SK-N-SH treated with all-trans-retinoic acid at 6 μM for 48 hours (cell line): ENCODE measurements around the gene MIGA2.

Source experiments
- ATAC-seq: fragments of 200-7000 bp; cut with Tn5 transposase; 3 replicates; pipeline ENCODE4 v1.9.1; 2020; ENCODE audit warnings: mild to moderate bottlenecking, moderate library complexity
- ARNTL ChIP-seq: fragments of 450-650 bp; formaldehyde crosslinking; IDR thresholded peaks from 2 replicates; pipeline ENCODE4 v1.5.0; 2020; ENCODE audit warnings: low read depth, mild to moderate bottlenecking, moderate library complexity, borderline replicate concordance
- BACH2 ChIP-seq: fragments of 250-450 bp; sonication (Bioruptor Pico); IDR thresholded peaks from 2 replicates; pipeline ENCODE4 v1.9.0; 2021; ENCODE audit warnings: mild to moderate bottlenecking, borderline replicate concordance
- CSDC2 ChIP-seq: fragments of 250-450 bp; sonication (Bioruptor Pico); IDR thresholded peaks from 2 replicates; pipeline ENCODE4 v1.5.0; 2020; ENCODE audit warnings: mild to moderate bottlenecking, moderate library complexity
- ESRRG ChIP-seq: fragments of 250-450 bp; sonication (Bioruptor Pico); IDR thresholded peaks from 2 replicates; pipeline ENCODE4 v1.6.1; 2021; ENCODE audit warnings: mild to moderate bottlenecking
- GLIS3 ChIP-seq: fragments of 250-450 bp; sonication (Bioruptor Pico); IDR thresholded peaks from 2 replicates; pipeline ENCODE4 v1.5.0; 2020; ENCODE audit warnings: mild to moderate bottlenecking, moderate library complexity
- ISL1 ChIP-seq: fragments of 250-450 bp; sonication (Bioruptor Pico); IDR thresholded peaks from 2 replicates; pipeline ENCODE4 v2.1.2; 2022; ENCODE audit warnings: mild to moderate bottlenecking, moderate library complexity
- OSR1 ChIP-seq: fragments of 250-450 bp; sonication (Bioruptor Pico); IDR thresholded peaks from 2 replicates; pipeline ENCODE4 v1.8.0; 2022; ENCODE audit warnings: moderate library complexity, mild to moderate bottlenecking, inconsistent platforms
- PPARA ChIP-seq: fragments of 250-450 bp; sonication (Bioruptor Pico); IDR thresholded peaks from 2 replicates; pipeline ENCODE4 v1.5.0; 2020; ENCODE audit warnings: mild to moderate bottlenecking, borderline replicate concordance
- RARB ChIP-seq: fragments of 250-450 bp; sonication (Bioruptor Pico); IDR thresholded peaks from 2 replicates; pipeline ENCODE4 v1.8.0; 2021; ENCODE audit warnings: mild to moderate bottlenecking, moderate library complexity
- SNAI2 ChIP-seq: fragments of 250-450 bp; sonication (Bioruptor Pico); IDR thresholded peaks from 2 replicates; pipeline ENCODE4 v1.5.0; 2020; ENCODE audit warnings: mild to moderate bottlenecking, moderate library complexity
- TCF4 ChIP-seq: fragments of 250-450 bp; sonication (Bioruptor Pico); IDR thresholded peaks from 2 replicates; pipeline ENCODE4 v1.8.0; 2021; ENCODE audit warnings: mild to moderate bottlenecking, moderate library complexity, borderline replicate concordance
- TOX ChIP-seq: fragments of 250-450 bp; sonication (Bioruptor Pico); IDR thresholded peaks from 2 replicates; pipeline ENCODE4 v1.8.0; 2021; ENCODE audit warnings: mild to moderate bottlenecking, moderate library complexity, borderline replicate concordance
- ZC3H10 ChIP-seq: fragments of 250-450 bp; sonication (Bioruptor Pico); IDR thresholded peaks from 2 replicates; pipeline ENCODE4 v1.5.1; 2021; ENCODE audit warnings: mild to moderate bottlenecking, moderate library complexity
- ZFP3 ChIP-seq: fragments of 250-450 bp; sonication (Bioruptor Pico); IDR thresholded peaks from 2 replicates; pipeline ENCODE4 v1.5.0; 2020; ENCODE audit warnings: mild to moderate bottlenecking, moderate library complexity
- ZFP30 ChIP-seq: fragments of 450-650 bp; formaldehyde crosslinking; IDR thresholded peaks from 2 replicates; pipeline ENCODE4 v1.5.0; 2022; ENCODE audit warnings: mild to moderate bottlenecking, moderate library complexity
- ZNF565 ChIP-seq: fragments of 450-650 bp; formaldehyde crosslinking; conservative IDR thresholded peaks from 2 replicates; pipeline ENCODE4 v1.5.0; 2020; ENCODE audit warnings: low read depth, mild to moderate bottlenecking, moderate library complexity
- ZNF70 ChIP-seq: fragments of 450-650 bp; formaldehyde crosslinking; IDR thresholded peaks from 2 replicates; pipeline ENCODE4 v1.5.0; 2020; ENCODE audit warnings: mild to moderate bottlenecking, moderate library complexity
- ZNF8 ChIP-seq: fragments of 450-650 bp; formaldehyde crosslinking; IDR thresholded peaks from 2 replicates; pipeline ENCODE4 v1.5.0; 2020; ENCODE audit warnings: mild to moderate bottlenecking, moderate library complexity
- TF ChIP-seq, protein P1 (sequence below): fragments of 250-450 bp; sonication (Bioruptor Pico); IDR thresholded peaks from 2 replicates; pipeline ENCODE4 v1.8.0; 2020; ENCODE audit warnings: mild to moderate bottlenecking, moderate library complexity, borderline replicate concordance
- TF ChIP-seq, protein P2 (sequence below): fragments of 250-450 bp; sonication (Bioruptor Pico); IDR thresholded peaks from 2 replicates; pipeline ENCODE4 v1.5.1; 2021; ENCODE audit warnings: mild to moderate bottlenecking, moderate library complexity
- TF ChIP-seq, protein P3 (sequence below): fragments of 250-450 bp; sonication (Bioruptor Pico); IDR thresholded peaks from 2 replicates; pipeline ENCODE4 v1.5.1; 2020; ENCODE audit warnings: low read depth, mild to moderate bottlenecking, moderate library complexity
- TF ChIP-seq, protein P4 (sequence below): fragments of 250-450 bp; sonication (Bioruptor Pico); IDR thresholded peaks from 2 replicates; pipeline ENCODE4 v1.5.0; 2020; ENCODE audit warnings: mild to moderate bottlenecking, moderate library complexity
- TF ChIP-seq, protein P5 (sequence below): fragments of 250-450 bp; sonication (Bioruptor Pico); IDR thresholded peaks from 2 replicates; pipeline ENCODE4 v1.8.0; 2021; ENCODE audit warnings: low read depth, mild to moderate bottlenecking, moderate library complexity, borderline replicate concordance

MIGA2 gene

DNA sequence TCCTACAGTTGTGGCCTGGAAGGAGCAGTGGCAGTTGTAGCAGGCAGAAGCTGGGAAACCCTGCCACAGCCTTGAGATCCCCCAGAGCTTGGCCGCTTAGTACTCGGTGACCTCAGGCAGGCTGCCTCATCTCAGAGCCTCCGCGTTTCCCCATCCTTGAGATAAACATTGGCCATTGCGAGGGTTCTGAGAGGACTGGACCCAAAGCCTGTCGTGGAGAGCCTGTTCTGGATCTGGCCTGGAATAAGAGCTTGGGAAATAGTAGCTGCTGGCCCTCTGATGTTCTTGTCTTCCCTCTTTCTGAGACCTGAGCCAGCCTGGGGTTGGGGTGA lies 1.3 kb downstream of the MIGA2 start:
- no peak for ATAC-seq
- TF ChIP-seq PPARA (CRISPR knock-in tag) (no peak), RARB (CRISPR knock-in tag) (no peak), ZFP3 (CRISPR knock-in tag) (no peak), ZNF565 (CRISPR knock-in tag) (no peak), ZFP30 (CRISPR knock-in tag) (no peak), ESRRG (CRISPR knock-in tag) (no peak), ISL1 (CRISPR knock-in tag) (no peak), OSR1 (no peak)
- TF ChIP-seq, protein P1, sequence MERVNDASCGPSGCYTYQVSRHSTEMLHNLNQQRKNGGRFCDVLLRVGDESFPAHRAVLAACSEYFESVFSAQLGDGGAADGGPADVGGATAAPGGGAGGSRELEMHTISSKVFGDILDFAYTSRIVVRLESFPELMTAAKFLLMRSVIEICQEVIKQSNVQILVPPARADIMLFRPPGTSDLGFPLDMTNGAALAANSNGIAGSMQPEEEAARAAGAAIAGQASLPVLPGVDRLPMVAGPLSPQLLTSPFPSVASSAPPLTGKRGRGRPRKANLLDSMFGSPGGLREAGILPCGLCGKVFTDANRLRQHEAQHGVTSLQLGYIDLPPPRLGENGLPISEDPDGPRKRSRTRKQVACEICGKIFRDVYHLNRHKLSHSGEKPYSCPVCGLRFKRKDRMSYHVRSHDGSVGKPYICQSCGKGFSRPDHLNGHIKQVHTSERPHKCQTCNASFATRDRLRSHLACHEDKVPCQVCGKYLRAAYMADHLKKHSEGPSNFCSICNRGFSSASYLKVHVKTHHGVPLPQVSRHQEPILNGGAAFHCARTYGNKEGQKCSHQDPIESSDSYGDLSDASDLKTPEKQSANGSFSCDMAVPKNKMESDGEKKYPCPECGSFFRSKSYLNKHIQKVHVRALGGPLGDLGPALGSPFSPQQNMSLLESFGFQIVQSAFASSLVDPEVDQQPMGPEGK (CRISPR knock-in tag) = no peak
- TF ChIP-seq, protein P2, sequence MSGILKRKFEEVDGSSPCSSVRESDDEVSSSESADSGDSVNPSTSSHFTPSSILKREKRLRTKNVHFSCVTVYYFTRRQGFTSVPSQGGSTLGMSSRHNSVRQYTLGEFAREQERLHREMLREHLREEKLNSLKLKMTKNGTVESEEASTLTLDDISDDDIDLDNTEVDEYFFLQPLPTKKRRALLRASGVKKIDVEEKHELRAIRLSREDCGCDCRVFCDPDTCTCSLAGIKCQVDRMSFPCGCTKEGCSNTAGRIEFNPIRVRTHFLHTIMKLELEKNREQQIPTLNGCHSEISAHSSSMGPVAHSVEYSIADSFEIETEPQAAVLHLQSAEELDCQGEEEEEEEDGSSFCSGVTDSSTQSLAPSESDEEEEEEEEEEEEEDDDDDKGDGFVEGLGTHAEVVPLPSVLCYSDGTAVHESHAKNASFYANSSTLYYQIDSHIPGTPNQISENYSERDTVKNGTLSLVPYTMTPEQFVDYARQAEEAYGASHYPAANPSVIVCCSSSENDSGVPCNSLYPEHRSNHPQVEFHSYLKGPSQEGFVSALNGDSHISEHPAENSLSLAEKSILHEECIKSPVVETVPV (CRISPR knock-in tag) = no peak
- TF ChIP-seq, protein P3, sequence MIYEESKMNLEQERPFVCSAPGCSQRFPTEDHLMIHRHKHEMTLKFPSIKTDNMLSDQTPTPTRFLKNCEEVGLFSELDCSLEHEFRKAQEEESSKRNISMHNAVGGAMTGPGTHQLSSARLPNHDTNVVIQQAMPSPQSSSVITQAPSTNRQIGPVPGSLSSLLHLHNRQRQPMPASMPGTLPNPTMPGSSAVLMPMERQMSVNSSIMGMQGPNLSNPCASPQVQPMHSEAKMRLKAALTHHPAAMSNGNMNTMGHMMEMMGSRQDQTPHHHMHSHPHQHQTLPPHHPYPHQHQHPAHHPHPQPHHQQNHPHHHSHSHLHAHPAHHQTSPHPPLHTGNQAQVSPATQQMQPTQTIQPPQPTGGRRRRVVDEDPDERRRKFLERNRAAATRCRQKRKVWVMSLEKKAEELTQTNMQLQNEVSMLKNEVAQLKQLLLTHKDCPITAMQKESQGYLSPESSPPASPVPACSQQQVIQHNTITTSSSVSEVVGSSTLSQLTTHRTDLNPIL (CRISPR knock-in tag) = no peak
- TF ChIP-seq, protein P4, sequence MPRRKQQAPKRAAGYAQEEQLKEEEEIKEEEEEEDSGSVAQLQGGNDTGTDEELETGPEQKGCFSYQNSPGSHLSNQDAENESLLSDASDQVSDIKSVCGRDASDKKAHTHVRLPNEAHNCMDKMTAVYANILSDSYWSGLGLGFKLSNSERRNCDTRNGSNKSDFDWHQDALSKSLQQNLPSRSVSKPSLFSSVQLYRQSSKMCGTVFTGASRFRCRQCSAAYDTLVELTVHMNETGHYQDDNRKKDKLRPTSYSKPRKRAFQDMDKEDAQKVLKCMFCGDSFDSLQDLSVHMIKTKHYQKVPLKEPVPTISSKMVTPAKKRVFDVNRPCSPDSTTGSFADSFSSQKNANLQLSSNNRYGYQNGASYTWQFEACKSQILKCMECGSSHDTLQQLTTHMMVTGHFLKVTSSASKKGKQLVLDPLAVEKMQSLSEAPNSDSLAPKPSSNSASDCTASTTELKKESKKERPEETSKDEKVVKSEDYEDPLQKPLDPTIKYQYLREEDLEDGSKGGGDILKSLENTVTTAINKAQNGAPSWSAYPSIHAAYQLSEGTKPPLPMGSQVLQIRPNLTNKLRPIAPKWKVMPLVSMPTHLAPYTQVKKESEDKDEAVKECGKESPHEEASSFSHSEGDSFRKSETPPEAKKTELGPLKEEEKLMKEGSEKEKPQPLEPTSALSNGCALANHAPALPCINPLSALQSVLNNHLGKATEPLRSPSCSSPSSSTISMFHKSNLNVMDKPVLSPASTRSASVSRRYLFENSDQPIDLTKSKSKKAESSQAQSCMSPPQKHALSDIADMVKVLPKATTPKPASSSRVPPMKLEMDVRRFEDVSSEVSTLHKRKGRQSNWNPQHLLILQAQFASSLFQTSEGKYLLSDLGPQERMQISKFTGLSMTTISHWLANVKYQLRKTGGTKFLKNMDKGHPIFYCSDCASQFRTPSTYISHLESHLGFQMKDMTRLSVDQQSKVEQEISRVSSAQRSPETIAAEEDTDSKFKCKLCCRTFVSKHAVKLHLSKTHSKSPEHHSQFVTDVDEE (CRISPR knock-in tag) = no peak
- TF ChIP-seq, protein P5, sequence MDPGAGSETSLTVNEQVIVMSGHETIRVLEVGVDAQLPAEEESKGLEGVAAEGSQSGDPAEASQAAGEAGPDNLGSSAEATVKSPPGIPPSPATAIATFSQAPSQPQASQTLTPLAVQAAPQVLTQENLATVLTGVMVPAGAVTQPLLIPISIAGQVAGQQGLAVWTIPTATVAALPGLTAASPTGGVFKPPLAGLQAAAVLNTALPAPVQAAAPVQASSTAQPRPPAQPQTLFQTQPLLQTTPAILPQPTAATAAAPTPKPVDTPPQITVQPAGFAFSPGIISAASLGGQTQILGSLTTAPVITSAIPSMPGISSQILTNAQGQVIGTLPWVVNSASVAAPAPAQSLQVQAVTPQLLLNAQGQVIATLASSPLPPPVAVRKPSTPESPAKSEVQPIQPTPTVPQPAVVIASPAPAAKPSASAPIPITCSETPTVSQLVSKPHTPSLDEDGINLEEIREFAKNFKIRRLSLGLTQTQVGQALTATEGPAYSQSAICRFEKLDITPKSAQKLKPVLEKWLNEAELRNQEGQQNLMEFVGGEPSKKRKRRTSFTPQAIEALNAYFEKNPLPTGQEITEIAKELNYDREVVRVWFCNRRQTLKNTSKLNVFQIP (CRISPR knock-in tag) = no peak

DNA sequence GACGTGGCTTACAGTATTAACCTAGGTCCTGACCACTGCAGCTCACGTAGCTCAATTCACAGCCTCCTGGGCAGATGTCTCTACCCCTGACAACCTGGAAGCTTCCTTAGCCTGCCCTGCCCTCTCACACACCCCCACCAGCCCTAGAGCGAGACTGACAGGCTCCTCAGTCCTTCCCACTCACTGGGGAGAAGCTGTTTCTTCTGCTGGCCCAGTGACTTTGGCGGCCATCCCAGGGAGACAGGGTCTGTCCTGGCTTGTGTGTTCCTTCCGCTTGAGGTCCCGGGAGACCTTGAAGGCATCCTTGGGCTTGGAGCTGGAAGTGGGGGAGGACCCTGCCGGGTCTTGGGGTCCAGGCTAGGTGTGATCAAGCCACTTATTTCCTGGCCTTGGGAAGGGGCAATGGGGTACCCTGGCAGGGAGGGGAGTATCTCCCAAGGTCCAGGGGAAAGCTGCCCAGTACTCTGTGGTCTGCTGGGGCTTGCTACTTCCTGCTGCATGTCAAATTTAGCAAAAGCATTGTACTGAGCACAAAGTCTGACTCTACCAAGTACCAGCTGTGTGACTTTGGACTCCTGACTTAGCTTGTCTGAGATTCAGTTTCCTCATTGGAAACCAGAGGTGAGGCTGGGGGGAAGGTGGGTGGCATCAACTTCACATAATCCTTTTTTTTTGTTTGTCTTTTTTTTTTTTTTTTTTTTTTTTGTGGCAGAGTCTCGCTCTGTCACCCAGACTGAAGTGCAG lies 1.9 kb downstream of the MIGA2 start:
- no peak for ATAC-seq
- TF ChIP-seq ZNF565 (CRISPR knock-in tag) = no peak
- TF ChIP-seq, protein P1 (CRISPR knock-in tag) = no peak
- TF ChIP-seq TCF4 = no peak
- no peak for TF ChIP-seq ISL1 (CRISPR knock-in tag)
- TF ChIP-seq CSDC2 (CRISPR knock-in tag) = no peak
- no peak for TF ChIP-seq ZNF70 (CRISPR knock-in tag)
- no peak for TF ChIP-seq OSR1
- no peak for TF ChIP-seq TOX (CRISPR knock-in tag)
- no peak for TF ChIP-seq GLIS3 (CRISPR knock-in tag)
- TF ChIP-seq ARNTL = no peak
- TF ChIP-seq BACH2 (CRISPR knock-in tag) = no peak
- TF ChIP-seq ZFP3 (CRISPR knock-in tag) = no peak
- TF ChIP-seq, protein P5 (CRISPR knock-in tag) = no peak
- no peak for TF ChIP-seq ZFP30 (CRISPR knock-in tag)
- no peak for TF ChIP-seq ZNF8 (CRISPR knock-in tag)
- no peak for TF ChIP-seq ZC3H10 (CRISPR knock-in tag)
- no peak for TF ChIP-seq ESRRG (CRISPR knock-in tag)
- TF ChIP-seq, protein P2 (CRISPR knock-in tag) = no peak
- no peak for TF ChIP-seq SNAI2 (CRISPR knock-in tag)
- TF ChIP-seq RARB (CRISPR knock-in tag) = no peak
